Measurements from ENCODE around the gene TEX29.

TEX29 gene

DNA sequence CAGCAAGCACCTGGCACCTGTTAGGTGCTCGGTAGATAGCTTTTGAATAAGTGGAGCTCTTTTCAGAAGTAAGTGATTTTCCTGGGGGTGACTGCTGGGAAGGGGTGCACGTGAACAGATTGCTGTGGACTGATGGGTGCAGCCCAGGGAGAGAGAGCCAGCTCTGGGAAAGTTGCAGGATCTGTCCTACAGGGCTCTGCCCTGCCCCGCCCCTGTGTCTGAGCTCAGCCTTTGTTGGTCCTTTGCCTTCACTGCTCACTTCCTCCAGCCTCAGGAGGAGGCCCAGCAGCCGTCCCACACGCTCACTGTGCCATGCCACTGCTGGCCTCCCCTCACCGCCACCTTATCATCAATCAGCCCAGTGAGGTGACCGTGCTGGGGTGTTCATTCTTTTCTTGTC, 33.7 kb upstream of the TEX29 start:
- H3K4me2 ChIP-seq (ENCODE audit: insufficient read depth, low read length): no peak overlapping the region
- TF ChIP-seq, protein P1, sequence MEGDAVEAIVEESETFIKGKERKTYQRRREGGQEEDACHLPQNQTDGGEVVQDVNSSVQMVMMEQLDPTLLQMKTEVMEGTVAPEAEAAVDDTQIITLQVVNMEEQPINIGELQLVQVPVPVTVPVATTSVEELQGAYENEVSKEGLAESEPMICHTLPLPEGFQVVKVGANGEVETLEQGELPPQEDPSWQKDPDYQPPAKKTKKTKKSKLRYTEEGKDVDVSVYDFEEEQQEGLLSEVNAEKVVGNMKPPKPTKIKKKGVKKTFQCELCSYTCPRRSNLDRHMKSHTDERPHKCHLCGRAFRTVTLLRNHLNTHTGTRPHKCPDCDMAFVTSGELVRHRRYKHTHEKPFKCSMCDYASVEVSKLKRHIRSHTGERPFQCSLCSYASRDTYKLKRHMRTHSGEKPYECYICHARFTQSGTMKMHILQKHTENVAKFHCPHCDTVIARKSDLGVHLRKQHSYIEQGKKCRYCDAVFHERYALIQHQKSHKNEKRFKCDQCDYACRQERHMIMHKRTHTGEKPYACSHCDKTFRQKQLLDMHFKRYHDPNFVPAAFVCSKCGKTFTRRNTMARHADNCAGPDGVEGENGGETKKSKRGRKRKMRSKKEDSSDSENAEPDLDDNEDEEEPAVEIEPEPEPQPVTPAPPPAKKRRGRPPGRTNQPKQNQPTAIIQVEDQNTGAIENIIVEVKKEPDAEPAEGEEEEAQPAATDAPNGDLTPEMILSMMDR (IDR thresholded peaks at IDR 0.05; ENCODE audit: borderline replicate concordance, extremely low read depth, low read length, poor library complexity, severe bottlenecking): no peak
- no peak for TF ChIP-seq EZH2 (IDR thresholded peaks at IDR 0.05; ENCODE audit: borderline replicate concordance, low read depth, low read length, severe bottlenecking)
- no peaks in the 10 kb centered on the region for H3K27me3 ChIP-seq (ENCODE audit: insufficient read depth, low read length, poor library complexity)
- H3K9me3 ChIP-seq (ENCODE audit: insufficient read depth, low read length, severe bottlenecking): no peaks in the 10 kb centered on the region
- ATAC-seq (ENCODE audit: insufficient read depth, low read depth): no peak
- no peak for DNase-seq
- H2AFZ ChIP-seq (ENCODE audit: low read depth, low read length): no peak overlapping the region
- H4K20me1 ChIP-seq (ENCODE audit: insufficient read depth, low read length): peaks cover 34% of the 10 kb centered on the region
- peaks cover 94% of the 10 kb centered on the region for H3K36me3 ChIP-seq (ENCODE audit: insufficient read depth, low read length)
- no peaks in the 10 kb centered on the region for H3K4me1 ChIP-seq (ENCODE audit: insufficient read depth, low read length)
- H3K9ac ChIP-seq (ENCODE audit: low read depth, low read length): no peak overlapping the region
- H3K4me3 ChIP-seq (ENCODE audit: low read depth in 1 of 2, low read length in 2 of 2): no peak overlapping the region
- H3K79me2 ChIP-seq (ENCODE audit: insufficient read depth, low read length): peaks cover 4% of the 10 kb centered on the region; the same call in 1 of the 2 replicates
- no peak overlapping the region for H3K27ac ChIP-seq (ENCODE audit: low read length)

GRCh38 chr13:111287201-111287600, 33.2 kb upstream of the TEX29 start:
- ATAC-seq (ENCODE audit: insufficient read depth, low read depth): no peak
- Histone ChIP-seq H3K27ac (ENCODE audit: low read length) (no peak overlapping the region), H3K4me2 (ENCODE audit: insufficient read depth, low read length) (no peak overlapping the region), H3K79me2 (ENCODE audit: insufficient read depth, low read length) (peaks cover 4% of the 10 kb centered on the region; the same call in 1 of the 2 replicates), H3K27me3 (ENCODE audit: insufficient read depth, low read length, poor library complexity) (no peaks in the 10 kb centered on the region), H3K36me3 (ENCODE audit: insufficient read depth, low read length) (peaks cover 94% of the 10 kb centered on the region), H3K9me3 (ENCODE audit: insufficient read depth, low read length, severe bottlenecking) (no peaks in the 10 kb centered on the region), H3K4me3 (ENCODE audit: low read depth in 1 of 2, low read length in 2 of 2) (no peak overlapping the region), H3K4me1 (ENCODE audit: insufficient read depth, low read length) (no peaks in the 10 kb centered on the region), H4K20me1 (ENCODE audit: insufficient read depth, low read length) (peaks cover 35% of the 10 kb centered on the region), H3K9ac (ENCODE audit: low read depth, low read length) (no peak overlapping the region), H2AFZ (ENCODE audit: low read depth, low read length) (no peak overlapping the region)
- no peak for DNase-seq
- TF ChIP-seq, protein P1 (IDR thresholded peaks at IDR 0.05; ENCODE audit: borderline replicate concordance, extremely low read depth, low read length, poor library complexity, severe bottlenecking): no peak
- no peak for TF ChIP-seq EZH2 (IDR thresholded peaks at IDR 0.05; ENCODE audit: borderline replicate concordance, low read depth, low read length, severe bottlenecking)

DNA sequence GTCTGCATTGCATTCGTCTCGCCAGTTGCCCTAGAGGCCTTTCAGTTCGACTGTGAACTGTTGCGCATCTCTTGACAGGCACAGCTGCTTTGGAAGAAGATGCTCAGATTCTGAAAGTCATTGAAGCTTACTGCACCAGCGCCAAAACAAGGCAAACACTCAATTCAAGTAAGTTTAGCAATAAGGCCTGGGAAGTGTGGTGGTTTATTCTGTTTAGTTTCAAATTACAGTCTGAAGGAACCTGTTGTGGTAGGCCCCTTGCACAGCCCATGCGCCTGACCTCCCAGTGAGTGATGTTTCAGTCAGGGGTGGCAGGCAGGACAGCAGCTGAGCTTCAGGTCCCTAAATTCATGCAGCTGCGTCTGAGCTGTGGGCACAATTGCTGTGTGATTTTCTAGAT, 32.2 kb upstream of the TEX29 start:
- Histone ChIP-seq H3K36me3 (ENCODE audit: insufficient read depth, low read length) (peaks cover 94% of the 10 kb centered on the region), H3K27ac (ENCODE audit: low read length) (no peak overlapping the region), H3K27me3 (ENCODE audit: insufficient read depth, low read length, poor library complexity) (no peaks in the 10 kb centered on the region), H3K9ac (ENCODE audit: low read depth, low read length) (no peak overlapping the region), H4K20me1 (ENCODE audit: insufficient read depth, low read length) (peaks cover 35% of the 10 kb centered on the region), H2AFZ (ENCODE audit: low read depth, low read length) (no peak overlapping the region), H3K4me2 (ENCODE audit: insufficient read depth, low read length) (no peak overlapping the region), H3K4me1 (ENCODE audit: insufficient read depth, low read length) (no peaks in the 10 kb centered on the region), H3K79me2 (ENCODE audit: insufficient read depth, low read length) (peaks cover 4% of the 10 kb centered on the region; the same call in 1 of the 2 replicates), H3K4me3 (ENCODE audit: low read depth in 1 of 2, low read length in 2 of 2) (no peak overlapping the region), H3K9me3 (ENCODE audit: insufficient read depth, low read length, severe bottlenecking) (no peaks in the 10 kb centered on the region)
- DNase-seq (no peak), ATAC-seq (ENCODE audit: insufficient read depth, low read depth) (no peak)
- TF ChIP-seq, protein P1 (IDR thresholded peaks at IDR 0.05; ENCODE audit: borderline replicate concordance, extremely low read depth, low read length, poor library complexity, severe bottlenecking): no peak
- TF ChIP-seq EZH2 (IDR thresholded peaks at IDR 0.05; ENCODE audit: borderline replicate concordance, low read depth, low read length, severe bottlenecking): no peak

GRCh38 chr13:111289251-111289650, 31.2 kb upstream of the TEX29 start:
- peaks cover 94% of the 10 kb centered on the region for H3K36me3 ChIP-seq (ENCODE audit: insufficient read depth, low read length)
- no peak overlapping the region for H3K9ac ChIP-seq (ENCODE audit: low read depth, low read length)
- H3K4me3 ChIP-seq (ENCODE audit: low read depth in 1 of 2, low read length in 2 of 2): no peak overlapping the region
- H3K27ac ChIP-seq (ENCODE audit: low read length): no peak overlapping the region
- H2AFZ ChIP-seq (ENCODE audit: low read depth, low read length): no peak overlapping the region
- no peak overlapping the region for H3K4me2 ChIP-seq (ENCODE audit: insufficient read depth, low read length)
- H3K4me1 ChIP-seq (ENCODE audit: insufficient read depth, low read length): no peaks in the 10 kb centered on the region
- peaks cover 33% of the 10 kb centered on the region for H4K20me1 ChIP-seq (ENCODE audit: insufficient read depth, low read length)
- H3K27me3 ChIP-seq (ENCODE audit: insufficient read depth, low read length, poor library complexity): no peaks in the 10 kb centered on the region
- TF ChIP-seq EZH2 (IDR thresholded peaks at IDR 0.05; ENCODE audit: borderline replicate concordance, low read depth, low read length, severe bottlenecking): no peak
- TF ChIP-seq, protein P1 (IDR thresholded peaks at IDR 0.05; ENCODE audit: borderline replicate concordance, extremely low read depth, low read length, poor library complexity, severe bottlenecking): no peak
- ATAC-seq (ENCODE audit: insufficient read depth, low read depth) (no peak), DNase-seq (no peak)
- no peaks in the 10 kb centered on the region for H3K9me3 ChIP-seq (ENCODE audit: insufficient read depth, low read length, severe bottlenecking)
- H3K79me2 ChIP-seq (ENCODE audit: insufficient read depth, low read length): peaks cover 4% of the 10 kb centered on the region; the same call in 1 of the 2 replicates
